ENCODE results near the gene HCFC1.
A peak's percentile ranks its signal among the peaks of the same experiment; 100 is the strongest.

HCFC1 gene

GRCh38 chrX:154019633-154020528, 48.3 kb upstream of the HCFC1 start, which contains the start of gene IRAK1:
Gene IRAK1 (minus strand): TSS chrX:154019902. CDS start chrX:154019812, 90 bp downstream.
- Histone ChIP-seq H2AFZ (ENCODE audit: low read length) (0 out of 2 replicates have a peak within 1 kb of the TSS, but pooled peaks have one; percentile 48), H3K79me2 (ENCODE audit: low read length) (peaks cover 56% of the 10 kb centered on the region), H3K27me3 (replicated peaks; ENCODE audit: insufficient read depth, low read length) (no peaks in the 10 kb centered on the region), H3K27ac (ENCODE audit: low read length) (peak within 1 kb of the TSS; percentile 76), H3K9me3 (replicated peaks; ENCODE audit: insufficient read depth, low read length) (no peaks in the 10 kb centered on the region), H3K9me2 (replicated peaks; ENCODE audit: insufficient read depth, low read length) (no peaks in the 10 kb centered on the region), H4K20me1 (ENCODE audit: insufficient read depth, low read length) (no peaks in the 10 kb centered on the region), H3K4me3 (ENCODE audit: low read length) (peak within 1 kb of the TSS; percentile 83), H3K4me2 (ENCODE audit: low read depth, low read length) (peak within 1 kb of the TSS; percentile 80), H3K4me1 (ENCODE audit: low read length) (peaks cover 5% of the 10 kb centered on the region), H3K9ac (ENCODE audit: low read length) (peak within 1 kb of the TSS; percentile 89), H3F3A (ENCODE audit: insufficient read depth, low read length) (0 out of 2 replicates have a peak, but pooled peaks cover 3% of the 10 kb centered on the region), H3K36me3 (replicated peaks; ENCODE audit: insufficient read depth, low read length) (no peaks in the 10 kb centered on the region)
- TF ChIP-seq CTCF (IDR thresholded peaks at IDR 0.05; ENCODE audit: low read length) (no peak), EZH2 (optimal IDR thresholded peaks at IDR 0.05; ENCODE audit: low read depth, low read length) (no peak), EZH2phosphoT487 (IDR thresholded peaks at IDR 0.05; ENCODE audit: low read length) (no peak)
- DNase-seq: peak; percentile 56

DNA sequence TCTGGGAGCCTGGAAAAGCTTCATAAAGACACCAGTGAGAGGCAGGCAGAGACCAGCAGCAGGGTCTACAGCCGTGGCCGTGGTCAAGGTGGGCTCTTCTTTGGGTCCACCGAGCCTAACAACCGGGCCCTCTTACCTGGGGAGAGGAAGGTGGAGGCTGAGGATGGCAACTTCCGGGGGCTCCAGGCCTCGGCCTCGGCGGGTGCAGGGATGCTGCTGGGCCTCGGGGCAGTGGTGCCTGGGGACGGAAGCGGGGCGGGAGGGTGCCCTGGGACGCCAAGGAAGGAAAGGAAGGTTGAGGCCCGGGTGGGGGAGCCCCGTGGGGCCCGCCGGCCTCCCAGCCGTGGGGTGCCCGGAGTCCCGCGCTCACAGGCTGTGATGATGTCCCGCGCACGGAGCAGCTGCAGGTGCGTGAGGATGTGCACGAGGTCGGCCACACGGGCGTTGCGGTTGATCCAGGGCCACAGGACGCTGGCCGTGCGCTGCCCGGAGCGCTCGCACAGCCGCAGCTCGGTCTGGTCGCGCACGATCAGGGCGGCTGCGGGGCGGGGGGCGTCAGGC, 47.5 kb upstream of the HCFC1 start:
- Histone ChIP-seq H3K4me1 (ENCODE audit: low read length) (peaks cover 5% of the 10 kb centered on the region), H3K4me2 (ENCODE audit: low read depth, low read length) (peak overlapping the region; percentile 75), H3K36me3 (replicated peaks; ENCODE audit: insufficient read depth, low read length) (no peaks in the 10 kb centered on the region), H3K9me3 (replicated peaks; ENCODE audit: insufficient read depth, low read length) (no peaks in the 10 kb centered on the region), H3K4me3 (ENCODE audit: low read length) (peak overlapping the region; percentile 83), H3K27me3 (replicated peaks; ENCODE audit: insufficient read depth, low read length) (no peaks in the 10 kb centered on the region), H3F3A (ENCODE audit: insufficient read depth, low read length) (peaks cover 7% of the 10 kb centered on the region; the same call in 1 of the 2 replicates), H3K79me2 (ENCODE audit: low read length) (peaks cover 56% of the 10 kb centered on the region), H4K20me1 (ENCODE audit: insufficient read depth, low read length) (no peaks in the 10 kb centered on the region), H3K9me2 (replicated peaks; ENCODE audit: insufficient read depth, low read length) (no peaks in the 10 kb centered on the region), H3K9ac (ENCODE audit: low read length) (peak overlapping the region; percentile 89), H2AFZ (ENCODE audit: low read length) (no peak overlapping the region), H3K27ac (ENCODE audit: low read length) (peak overlapping the region; percentile 62; the same call in 1 of the 2 replicates)
- no peak for DNase-seq
- TF ChIP-seq CTCF (IDR thresholded peaks at IDR 0.05; ENCODE audit: low read length): no peak
- TF ChIP-seq EZH2phosphoT487 (IDR thresholded peaks at IDR 0.05; ENCODE audit: low read length): no peak
- no peak for TF ChIP-seq EZH2 (optimal IDR thresholded peaks at IDR 0.05; ENCODE audit: low read depth, low read length)

GRCh38 chrX:154018518-154019060, 47.0 kb upstream of the HCFC1 start:
- Histone ChIP-seq H3K4me2 (ENCODE audit: low read depth, low read length) (peak overlapping the region; percentile 75), H3K4me3 (ENCODE audit: low read length) (peak overlapping the region; percentile 83), H3F3A (ENCODE audit: insufficient read depth, low read length) (peaks cover 9% of the 10 kb centered on the region; the same call in 1 of the 2 replicates), H4K20me1 (ENCODE audit: insufficient read depth, low read length) (no peaks in the 10 kb centered on the region), H3K9ac (ENCODE audit: low read length) (peak overlapping the region; percentile 89), H3K9me2 (replicated peaks; ENCODE audit: insufficient read depth, low read length) (no peaks in the 10 kb centered on the region), H3K27ac (ENCODE audit: low read length) (peak overlapping the region; percentile 62; the same call in 1 of the 2 replicates), H3K9me3 (replicated peaks; ENCODE audit: insufficient read depth, low read length) (no peaks in the 10 kb centered on the region), H2AFZ (ENCODE audit: low read length) (no peak overlapping the region), H3K36me3 (replicated peaks; ENCODE audit: insufficient read depth, low read length) (no peaks in the 10 kb centered on the region), H3K27me3 (replicated peaks; ENCODE audit: insufficient read depth, low read length) (no peaks in the 10 kb centered on the region), H3K4me1 (ENCODE audit: low read length) (peaks cover 9% of the 10 kb centered on the region), H3K79me2 (ENCODE audit: low read length) (peaks cover 61% of the 10 kb centered on the region)
- DNase-seq: no peak
- TF ChIP-seq EZH2 (optimal IDR thresholded peaks at IDR 0.05; ENCODE audit: low read depth, low read length) (no peak), CTCF (IDR thresholded peaks at IDR 0.05; ENCODE audit: low read length) (no peak), EZH2phosphoT487 (IDR thresholded peaks at IDR 0.05; ENCODE audit: low read length) (no peak)
